WERI-Rb-1 (cell line): ENCODE data around the gene RNF167.
A peak's percentile ranks its signal among the peaks of the same experiment; 100 is the strongest.

ENCODE experiments used
- DNase-seq: peaks from one replicate; pipeline ENCODE4 v3.0.0-alpha.2; 2020
- H3K27ac ChIP-seq: fragments of 250-450 bp; sonication (Bioruptor Pico); 2 replicates; pipeline ENCODE4 v1.5.1; 2020; ENCODE audit warnings: mild to moderate bottlenecking, moderate library complexity
- H3K27me3 ChIP-seq: fragments of 250-450 bp; sonication (Bioruptor Pico); 2 replicates; pipeline ENCODE4 v1.5.1; 2021; ENCODE audit warnings: mild to moderate bottlenecking, low read depth, moderate library complexity; ENCODE audit not compliant: insufficient read depth, severe bottlenecking
- H3K36me3 ChIP-seq: fragments of 250-450 bp; sonication (Bioruptor Pico); 2 replicates; pipeline ENCODE4 v1.5.1; 2020; ENCODE audit warnings: mild to moderate bottlenecking, moderate library complexity
- H3K4me3 ChIP-seq: 2 replicates; pipeline ENCODE4 v1.5.1; 2011; ENCODE audit warnings: low read depth, mild to moderate bottlenecking, control low read depth, low read length
- H3K9me3 ChIP-seq: fragments of 250-450 bp; sonication (Bioruptor Pico); 2 replicates; pipeline ENCODE4 v1.5.1; 2021; ENCODE audit warnings: mild to moderate bottlenecking, moderate library complexity; ENCODE audit not compliant: severe bottlenecking
- CTCF ChIP-seq: IDR thresholded peaks from 2 replicates; pipeline ENCODE4 v1.5.1; 2011; ENCODE audit warnings: low read depth, mild to moderate bottlenecking, control low read depth, inconsistent platforms, low read length

RNF167 gene

GRCh38 chr17:4893721-4894560, 46.1 kb upstream of the RNF167 start:
- Histone ChIP-seq H3K4me3 (no peak overlapping the region), H3K27me3 (no peaks in the 10 kb centered on the region), H3K27ac (peak overlapping the region; percentile 20; the same call in 1 of the 2 replicates), H3K9me3 (no peaks in the 10 kb centered on the region), H3K36me3 (peaks cover 88% of the 10 kb centered on the region)
- TF ChIP-seq CTCF: no peak
- no peak for DNase-seq

GRCh38 chr17:4895121-4895520, 44.9 kb upstream of the RNF167 start:
- no peak overlapping the region for H3K4me3 ChIP-seq
- H3K27me3 ChIP-seq: no peaks in the 10 kb centered on the region
- no peak for TF ChIP-seq CTCF
- peaks cover 94% of the 10 kb centered on the region for H3K36me3 ChIP-seq
- no peak for DNase-seq
- no peaks in the 10 kb centered on the region for H3K9me3 ChIP-seq
- peak overlapping the region; percentile 63 for H3K27ac ChIP-seq

- Histone ChIP-seq H3K27me3 (no peaks in the 10 kb centered on the region), H3K9me3 (no peaks in the 10 kb centered on the region), H3K4me3 (no peak overlapping the region), H3K36me3 (peaks cover 94% of the 10 kb centered on the region), H3K27ac (peak overlapping the region; percentile 63)
- DNase-seq: peak; percentile 93
- TF ChIP-seq CTCF: peak; percentile 85
Measured at GRCh38 chr17:4895657-4896331, 44.3 kb upstream of the RNF167 start.

- H3K36me3 ChIP-seq: peaks cover 94% of the 10 kb centered on the region
Measured at GRCh38 chr17:4896332-4897197, 43.5 kb upstream of the RNF167 start.

More at GRCh38 chr17:4896332-4897197, 43.5 kb upstream of the RNF167 start:
- H3K27ac ChIP-seq: peak overlapping the region; percentile 63
- H3K4me3 ChIP-seq: no peak overlapping the region
- no peak for DNase-seq
- no peaks in the 10 kb centered on the region for H3K27me3 ChIP-seq
- H3K9me3 ChIP-seq: no peaks in the 10 kb centered on the region
- TF ChIP-seq CTCF: peak; percentile 27; the same call in 1 of the 2 replicates
